CD4-positive, alpha-beta T cell treated with Interleukin-2 at 100 ng/mL for 4 hours (primary cell): Measurements from ENCODE around the gene ADAM12.

Experiments used
- DNase-seq: peaks from one replicate; pipeline ENCODE4 v3.0.0-alpha.2; 2020; ENCODE audit warnings: low spot score

ADAM12 gene

DNA sequence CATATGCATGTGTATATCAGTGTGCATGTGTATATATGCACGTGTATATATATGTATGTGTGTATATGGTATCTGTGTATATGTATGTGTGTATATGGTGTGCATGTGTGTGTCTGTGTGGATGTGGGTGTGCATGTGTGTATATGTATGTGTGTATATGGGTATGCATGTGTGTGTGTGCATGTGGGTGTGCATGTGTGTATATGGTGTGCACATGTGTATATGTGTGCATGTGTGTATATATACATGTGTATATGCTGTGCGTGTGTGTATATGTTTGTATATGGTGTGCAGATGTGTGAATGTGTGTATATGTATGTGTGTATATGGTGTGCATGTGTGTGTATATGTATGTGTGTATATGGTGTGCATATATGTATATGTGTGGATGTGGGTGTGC, 245.2 kb downstream of the ADAM12 start:
- no peak for DNase-seq

DNA sequence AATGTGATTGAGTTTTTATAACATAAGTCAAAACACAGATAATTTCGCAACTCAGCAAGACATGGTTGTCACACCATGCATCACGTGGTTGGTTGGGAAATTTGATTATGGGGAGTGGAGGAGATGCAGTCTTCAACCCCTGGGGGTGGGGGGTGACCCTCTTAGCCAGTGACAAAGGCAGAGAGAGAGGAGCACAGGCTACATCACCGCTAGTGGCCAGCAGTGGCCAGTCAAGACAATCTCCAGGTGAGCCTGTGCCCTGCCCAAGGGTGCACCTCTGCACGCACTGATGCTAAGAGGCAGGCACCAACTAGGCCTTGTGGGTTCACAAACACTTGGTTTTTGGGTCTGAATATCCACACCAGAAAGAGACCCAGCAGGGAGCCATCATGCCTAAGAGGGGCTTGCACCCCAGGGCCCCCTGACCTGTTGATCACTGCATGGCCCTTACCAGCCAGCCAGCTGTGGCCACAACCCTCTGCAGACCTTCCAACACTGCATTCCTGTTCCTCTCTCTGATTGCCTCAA, 247.5 kb downstream of the ADAM12 start:
- no peak for DNase-seq

DNA sequence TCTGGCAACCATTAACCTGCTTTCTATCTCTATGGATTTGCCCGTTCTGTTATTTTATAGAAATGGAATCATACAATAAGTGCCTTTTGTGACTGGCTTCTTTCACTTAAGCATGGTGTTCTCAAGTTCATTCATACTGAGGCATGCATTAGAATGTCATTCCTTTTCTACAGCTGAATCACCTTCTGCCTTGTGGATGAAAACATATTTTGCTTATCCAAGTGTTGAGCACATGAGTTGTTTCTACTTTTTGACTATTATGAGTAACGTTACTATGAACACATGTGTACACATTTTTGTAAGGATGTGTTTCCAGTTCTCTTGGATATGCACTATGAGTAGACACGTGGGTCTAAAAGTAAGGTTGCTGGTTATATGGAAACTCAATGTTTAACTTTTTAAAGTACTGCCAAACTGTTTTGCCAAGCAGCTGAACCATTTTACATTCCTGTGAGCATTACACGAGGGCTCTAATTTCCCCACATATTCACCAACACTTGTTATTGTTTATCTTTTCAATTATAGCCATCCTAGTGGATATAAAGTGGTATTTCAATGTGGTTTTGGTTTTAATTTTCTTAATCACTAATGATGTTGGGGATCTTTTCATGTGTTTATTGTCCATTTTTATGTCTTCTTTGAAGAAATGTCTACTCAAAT, 250.6 kb downstream of the ADAM12 start:
- DNase-seq, result no peak

DNA sequence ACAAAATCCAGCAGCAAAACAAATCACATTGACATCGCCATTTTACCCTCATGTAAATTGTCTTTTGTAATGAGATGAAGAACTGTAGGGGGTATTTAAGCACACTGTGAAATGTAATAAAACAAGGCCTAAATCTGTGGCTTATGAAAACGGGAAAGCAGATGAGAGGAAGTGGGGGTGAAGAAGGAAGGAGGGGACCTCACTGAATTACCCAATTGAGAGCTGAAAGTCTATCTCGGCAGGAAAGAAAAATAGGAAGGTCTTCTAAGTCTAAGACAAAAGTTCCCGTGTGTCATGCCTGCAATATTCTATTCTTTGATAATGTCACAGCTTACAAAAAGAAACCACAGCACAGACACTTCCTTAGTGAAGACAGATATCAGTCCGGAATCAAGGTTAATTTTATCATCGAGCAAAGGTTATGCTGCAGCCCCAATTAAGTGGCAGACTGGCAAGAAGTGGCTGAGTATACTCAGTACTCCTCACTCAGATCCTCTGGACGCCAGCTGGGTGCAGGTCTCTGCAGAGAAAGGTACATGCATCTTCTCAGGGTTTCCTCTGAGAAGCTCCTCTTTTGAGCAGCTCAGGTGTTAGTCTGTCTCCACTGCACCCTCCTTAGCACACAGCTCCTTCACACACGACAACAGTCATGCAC, 252.2 kb downstream of the ADAM12 start:
- no peak for DNase-seq

DNA sequence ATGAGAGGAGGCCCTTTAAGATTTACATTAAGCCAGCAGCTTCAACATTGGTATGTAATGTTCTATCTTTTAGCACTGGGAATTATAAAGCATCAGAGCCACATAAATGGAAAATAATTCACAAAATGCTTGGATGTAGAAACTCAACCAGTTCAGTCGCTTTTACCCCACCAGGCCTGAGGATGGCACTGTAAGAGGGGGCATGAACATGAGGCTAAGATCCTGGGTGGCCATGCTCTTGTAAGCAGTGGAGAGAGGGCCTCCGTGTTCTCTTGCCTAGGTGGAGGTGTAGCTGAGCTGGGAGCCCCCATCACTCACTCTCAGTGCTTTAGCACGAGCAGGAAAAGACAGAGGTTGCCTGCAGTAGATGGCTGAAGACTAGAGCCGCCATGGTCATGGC, 253.1 kb downstream of the ADAM12 start:
- DNase-seq, result no peak

DNA sequence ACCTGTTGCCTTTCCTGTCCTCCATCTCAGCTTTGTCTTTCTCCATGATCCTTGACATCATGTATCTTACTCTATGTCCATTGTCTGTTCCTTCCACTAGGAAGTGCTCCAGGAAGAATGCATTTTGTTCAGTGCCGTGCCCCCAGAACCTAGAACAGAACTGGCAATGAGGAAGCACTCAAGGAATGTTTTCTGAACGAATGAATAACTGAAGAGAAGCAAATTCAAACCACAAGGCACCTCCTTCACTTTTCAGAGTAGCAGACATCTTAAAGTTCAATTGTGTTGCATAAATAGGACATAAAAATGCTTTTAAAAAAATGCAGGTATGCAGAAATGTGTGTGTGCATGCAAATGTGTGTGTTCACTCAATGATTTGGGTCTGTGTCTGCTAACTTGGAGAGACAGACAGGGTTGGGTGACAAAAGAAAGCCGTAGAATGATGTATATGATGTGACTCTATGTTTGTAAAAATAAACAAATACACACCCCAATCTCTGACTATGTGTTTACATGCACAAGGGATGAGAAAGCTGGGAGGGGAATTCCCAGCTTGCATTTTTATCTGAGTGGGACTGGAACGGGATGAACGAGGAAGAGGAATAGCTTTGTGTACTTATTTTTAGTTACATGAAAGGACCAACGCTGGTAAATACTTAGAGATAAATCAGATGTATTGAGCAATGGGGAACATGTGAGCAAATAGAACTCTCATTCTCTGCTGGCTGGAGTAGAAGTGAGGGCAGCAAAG, 254.2 kb downstream of the ADAM12 start:
- no peak for DNase-seq

DNA sequence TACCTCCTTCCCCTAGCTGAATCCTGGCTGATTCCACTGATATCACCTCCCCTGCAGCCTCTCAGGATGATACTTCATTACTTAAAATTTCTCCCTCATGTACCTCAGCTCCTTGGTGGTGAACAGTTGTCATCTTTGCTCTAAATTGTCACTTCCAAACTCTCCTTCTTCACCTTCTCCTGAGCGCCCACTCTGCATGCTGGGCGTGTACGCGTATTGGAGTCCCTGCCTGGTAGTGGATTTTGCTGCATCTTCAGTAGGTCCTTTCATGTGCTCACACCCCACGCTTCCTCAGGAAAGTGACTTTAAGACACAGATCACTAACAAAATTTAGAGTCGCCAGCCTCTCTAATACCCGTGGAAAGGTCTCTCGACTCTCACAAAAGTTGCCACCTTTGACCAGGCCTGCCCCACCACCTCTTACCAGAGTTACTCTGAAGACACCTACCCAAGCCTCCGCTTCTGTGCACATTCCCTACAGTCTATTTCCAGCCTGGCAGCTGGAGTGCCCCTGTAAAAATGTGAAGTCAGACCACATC, 255.1 kb downstream of the ADAM12 start:
- no peak for DNase-seq

DNA sequence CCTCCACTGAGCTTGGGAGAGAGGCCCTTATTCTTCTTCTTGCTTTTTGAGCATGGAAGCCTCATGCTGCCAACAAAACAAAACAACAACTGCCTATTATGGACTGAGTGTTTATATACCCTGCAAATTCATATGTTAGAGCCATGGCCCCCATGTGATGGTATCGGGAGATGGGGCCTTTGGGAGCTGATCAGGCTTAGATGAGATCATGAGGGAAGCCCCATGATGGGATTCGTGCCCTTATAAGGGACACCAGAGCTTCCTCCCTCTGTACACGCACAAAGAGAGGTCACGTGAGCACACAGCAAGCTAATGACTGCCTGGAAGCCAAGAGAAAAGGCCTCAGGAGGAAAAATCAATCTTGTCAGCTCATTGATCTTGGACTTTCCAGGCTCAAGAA, 256.9 kb downstream of the ADAM12 start:
- no peak for DNase-seq

DNA sequence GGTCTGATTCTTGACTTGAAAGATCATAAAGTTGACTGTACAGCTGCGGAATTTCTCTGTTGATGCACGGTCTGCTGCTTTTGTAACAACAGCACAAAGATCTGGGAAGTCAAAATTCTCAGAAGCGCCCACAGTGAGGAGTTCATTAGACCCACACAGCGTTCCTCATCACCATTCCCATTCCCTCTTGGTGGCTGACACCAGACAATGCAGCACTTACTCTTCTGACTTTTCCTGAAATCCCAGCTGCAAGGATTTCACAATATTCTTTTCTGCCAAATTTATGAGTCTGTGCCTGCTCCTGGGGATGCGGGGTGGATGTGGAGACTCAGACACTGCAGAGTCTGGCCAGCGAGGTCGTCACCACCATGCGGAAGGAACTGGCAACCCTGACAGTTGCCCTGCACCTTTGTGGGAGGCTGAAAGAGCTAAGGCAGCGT, 258.0 kb downstream of the ADAM12 start:
- no peak for DNase-seq

DNA sequence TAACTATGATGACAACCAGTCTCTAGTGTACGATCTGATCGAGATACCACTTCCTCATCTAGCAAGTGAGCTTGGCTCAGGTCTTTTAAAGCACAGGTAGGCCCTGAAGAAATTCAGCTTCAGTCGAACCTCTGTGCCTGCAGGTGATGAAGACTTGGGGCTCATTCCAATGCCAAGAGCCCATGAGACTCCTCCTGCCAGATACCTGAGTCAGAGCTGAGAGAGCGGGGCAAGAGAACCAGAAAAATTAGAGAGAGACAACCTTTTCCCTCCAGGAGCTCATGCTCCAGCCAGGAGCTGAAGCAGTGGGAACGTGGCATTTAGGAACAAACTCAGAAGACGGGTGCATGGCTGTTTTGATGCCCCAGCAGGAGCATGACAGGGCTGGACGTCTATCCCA, 259.3 kb downstream of the ADAM12 start:
- no peak for DNase-seq

DNA sequence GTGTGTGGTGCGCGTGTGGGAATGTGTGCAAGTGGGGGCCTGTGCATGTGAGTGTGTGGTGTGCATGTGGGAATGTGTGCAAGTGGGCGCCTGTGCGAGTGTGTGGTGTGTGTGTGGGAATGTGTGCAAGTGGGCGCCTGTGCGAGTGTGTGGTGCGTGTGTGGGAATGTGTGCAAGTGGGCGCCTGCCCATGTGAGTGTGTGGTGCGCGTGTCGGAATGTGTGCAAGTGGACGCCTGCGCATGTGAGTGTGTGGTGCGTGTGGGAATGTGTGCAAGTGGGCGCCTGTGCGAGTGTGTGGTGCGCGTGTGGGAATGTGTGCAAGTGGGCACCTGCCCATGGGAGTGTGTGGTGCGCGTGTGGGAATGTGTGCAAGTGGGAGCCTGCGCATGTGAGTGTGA, 259.7 kb downstream of the ADAM12 start:
- DNase-seq, result no peak

DNA sequence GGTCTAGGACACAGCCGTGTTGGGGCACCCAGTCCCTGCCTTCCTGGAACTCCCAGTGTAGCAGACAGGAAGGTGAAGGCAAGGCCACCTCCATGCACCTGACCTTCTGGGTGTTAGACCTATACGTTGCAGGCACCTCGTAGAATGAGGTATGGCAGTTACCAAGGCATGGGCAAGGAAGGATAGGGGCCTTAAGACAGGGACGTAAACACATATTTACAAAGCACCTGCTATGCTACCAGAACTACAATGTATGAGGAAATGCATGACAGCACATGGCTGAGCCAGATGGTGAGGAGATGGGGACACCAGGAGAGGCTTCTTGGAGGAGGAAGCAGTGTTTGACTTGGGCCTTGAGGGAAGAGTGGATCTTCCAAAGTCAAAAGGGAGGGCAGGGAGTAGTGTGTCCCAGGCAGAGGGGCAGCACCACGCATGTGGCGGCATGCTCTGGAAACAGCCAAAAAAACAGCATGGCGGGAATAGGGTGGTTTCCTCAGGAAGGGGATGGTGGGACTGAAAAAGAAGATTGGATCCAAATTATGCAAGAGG, 260.7 kb downstream of the ADAM12 start:
- no peak for DNase-seq

DNA sequence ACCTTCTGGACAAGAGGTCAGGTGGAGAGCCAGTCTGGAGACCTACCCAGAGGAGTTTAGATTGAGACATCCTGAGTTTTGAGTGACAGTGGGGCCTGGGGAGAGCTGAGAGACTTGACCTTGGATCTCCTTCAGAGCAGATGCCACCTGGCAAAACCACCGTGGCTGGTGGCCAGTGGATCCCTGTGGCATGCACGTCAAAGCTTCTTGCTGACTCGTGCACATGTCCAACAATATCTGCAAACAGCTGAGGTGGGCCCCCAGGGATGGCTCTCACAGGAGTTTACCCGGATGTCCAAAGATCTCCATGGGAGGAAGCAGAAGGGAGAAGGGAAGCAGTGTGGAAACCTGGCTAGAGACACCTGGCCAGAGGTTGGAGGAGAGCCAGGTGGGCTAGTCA, 261.4 kb downstream of the ADAM12 start:
- no peak for DNase-seq

DNA sequence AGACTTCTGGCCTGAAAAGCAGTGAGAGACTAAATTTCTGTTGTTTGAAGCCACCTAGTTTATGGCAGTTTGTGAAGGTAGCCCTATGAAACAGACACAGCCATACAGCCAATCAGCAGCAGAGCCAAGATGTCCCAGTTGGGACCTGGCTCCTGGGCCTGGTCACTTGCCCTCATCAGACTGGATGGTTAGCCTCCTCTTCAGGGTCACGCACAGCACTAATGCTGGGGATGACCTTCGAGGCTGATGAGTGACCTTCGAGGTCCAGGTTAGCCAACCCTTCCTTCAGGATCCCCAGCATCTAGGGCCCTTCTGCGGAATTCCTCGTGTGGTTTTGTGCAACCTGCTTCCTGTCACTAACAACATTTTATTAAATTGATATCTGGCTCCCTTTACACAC, 262.3 kb downstream of the ADAM12 start:
- no peak for DNase-seq

DNA sequence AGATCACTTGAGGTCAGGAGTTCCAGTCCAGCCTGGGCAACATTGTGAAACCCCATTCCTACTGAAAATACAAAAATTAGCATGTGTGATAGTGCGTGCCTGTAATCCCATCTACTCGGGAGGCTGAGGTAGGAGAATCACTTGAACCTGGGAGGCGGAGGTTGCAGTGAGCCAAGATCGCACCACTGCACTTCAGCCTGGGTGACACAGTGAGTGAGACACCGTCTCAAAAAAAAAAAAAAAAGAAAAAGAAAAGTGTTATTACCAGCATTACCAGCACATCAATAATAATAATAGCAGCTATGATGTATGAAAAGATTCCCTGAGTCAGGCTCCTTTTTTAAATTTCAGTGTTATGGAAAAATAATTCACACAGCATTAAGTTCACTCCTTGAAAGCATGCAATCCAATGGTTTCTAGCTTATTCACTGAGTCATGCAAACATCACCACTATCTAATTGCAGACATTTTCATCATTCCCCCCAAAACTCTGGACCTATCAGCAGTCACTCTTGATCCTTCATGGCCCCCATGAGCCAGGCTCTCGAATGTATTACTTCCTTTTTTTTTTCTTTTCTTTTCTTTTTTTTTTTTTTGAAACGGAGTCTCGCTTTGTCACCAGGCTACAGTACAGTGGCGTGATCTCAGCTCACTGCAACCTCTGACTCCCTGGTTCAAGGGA, 263.5 kb downstream of the ADAM12 start:
- no peak for DNase-seq

DNA sequence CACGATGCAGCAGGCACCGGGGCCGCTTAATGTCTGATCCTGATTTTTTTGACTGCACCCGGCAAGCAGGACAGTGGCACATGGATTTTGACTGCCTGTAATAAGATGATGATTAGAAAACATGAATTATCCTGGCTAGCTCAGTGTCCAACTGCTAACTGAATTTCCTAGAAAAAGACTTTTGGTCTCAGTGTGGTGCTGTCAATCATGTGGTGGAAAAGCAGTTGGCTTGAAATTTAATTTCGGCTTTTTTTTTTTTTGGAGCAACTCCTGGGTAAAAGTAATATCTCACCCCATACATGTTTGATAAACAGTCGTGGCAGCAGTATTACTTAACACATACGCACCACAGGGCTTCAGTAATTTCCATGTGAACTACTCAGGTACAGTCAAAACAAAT, 264.2 kb downstream of the ADAM12 start:
- DNase-seq, result no peak

DNA sequence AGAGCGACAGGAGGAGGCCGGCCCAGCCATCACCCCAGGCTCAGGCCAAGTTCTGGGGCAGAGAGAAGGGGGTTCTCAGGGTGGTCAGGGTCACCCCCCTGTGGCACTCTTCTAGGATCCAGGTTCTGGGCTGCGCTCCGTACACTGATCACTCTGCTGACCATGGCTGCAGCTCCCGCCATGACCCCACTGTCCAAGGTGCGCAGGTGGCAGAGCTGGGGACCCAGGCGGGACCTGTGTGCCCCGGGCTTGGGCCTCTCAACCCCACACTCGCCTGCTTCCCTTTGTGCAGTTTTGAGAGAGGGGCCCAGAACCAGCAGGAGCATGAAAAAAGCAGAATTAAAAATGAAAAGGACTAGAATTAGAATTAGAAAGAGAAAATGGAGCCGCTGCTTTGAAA, 264.8 kb downstream of the ADAM12 start:
- DNase-seq, result no peak

DNA sequence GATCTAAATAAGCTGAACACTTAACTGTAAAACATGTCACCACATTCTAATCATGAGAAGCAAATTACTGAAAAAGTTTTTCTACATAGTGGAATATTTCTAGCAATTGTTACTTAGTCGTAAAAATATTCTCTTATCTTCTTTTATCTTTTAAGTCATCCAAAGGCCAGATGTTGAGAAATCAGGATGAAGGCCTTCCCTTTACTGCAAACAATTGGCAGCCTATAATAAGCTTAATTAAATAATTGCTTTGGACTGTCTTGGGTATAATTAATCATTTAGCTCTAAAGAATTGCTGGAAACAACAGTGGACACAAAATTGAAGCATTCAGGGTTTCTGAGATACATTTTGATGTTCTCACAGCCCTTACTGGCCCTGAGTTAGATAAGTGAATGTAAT, 265.4 kb downstream of the ADAM12 start:
- DNase-seq, result no peak

DNA sequence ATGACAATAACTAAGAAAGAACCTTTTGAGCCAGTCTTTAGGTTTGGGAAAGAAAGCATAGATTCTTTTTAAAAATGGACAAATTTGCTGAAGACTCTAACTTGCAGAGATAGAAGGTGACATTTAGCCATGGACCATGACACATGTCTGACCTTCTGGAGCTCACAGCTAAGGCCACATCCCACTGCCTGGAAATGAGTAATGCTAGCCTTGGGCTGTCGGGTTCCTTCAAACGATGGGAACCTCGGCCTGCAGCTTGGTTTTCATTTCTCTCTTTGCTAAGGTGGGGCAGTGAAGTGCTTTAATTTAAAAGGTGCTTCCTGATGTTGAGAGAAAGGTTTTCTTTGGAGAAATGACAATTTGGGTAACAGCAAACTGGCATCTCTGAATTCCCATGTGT, 268.7 kb downstream of the ADAM12 start:
- no peak for DNase-seq

DNA sequence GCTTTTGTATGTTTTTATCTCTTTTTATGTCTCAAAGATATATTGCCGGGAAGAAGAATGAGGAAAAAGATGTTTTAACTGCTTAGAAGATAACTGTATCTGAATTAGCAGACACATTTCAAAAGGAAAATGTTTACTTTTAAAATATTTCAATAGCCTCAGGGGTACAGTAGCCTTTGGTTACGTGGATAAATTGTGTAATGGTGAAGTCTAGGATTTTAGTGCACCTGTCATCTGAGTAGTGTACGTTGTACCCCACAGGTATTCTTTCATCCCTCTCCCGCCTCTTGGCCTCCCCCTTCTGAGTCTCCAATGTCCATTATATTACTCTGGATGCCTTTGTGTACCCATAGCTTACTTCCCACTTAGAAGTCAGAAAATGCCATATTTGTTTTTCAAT, 269.8 kb downstream of the ADAM12 start:
- DNase-seq, result no peak

DNA sequence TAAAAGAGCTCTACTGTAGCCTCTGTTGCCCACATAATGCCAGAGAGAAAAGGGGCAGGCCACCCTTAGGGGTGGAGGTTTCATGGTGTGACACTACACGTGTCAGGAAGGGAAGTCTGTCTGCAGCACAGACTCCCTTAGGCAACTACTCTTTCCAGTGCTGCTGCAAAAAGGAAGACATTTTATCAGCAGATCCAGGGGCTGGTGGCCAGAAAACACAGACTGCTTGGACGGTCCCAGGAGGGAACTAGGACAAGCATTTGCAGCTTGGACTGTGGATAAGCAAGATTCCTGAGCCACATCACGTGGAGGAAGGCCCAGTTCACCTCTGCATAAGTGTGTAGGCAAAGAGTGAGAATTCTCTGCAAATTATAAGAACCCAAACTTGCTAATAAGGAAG, 271.1 kb downstream of the ADAM12 start:
- no peak for DNase-seq

DNA sequence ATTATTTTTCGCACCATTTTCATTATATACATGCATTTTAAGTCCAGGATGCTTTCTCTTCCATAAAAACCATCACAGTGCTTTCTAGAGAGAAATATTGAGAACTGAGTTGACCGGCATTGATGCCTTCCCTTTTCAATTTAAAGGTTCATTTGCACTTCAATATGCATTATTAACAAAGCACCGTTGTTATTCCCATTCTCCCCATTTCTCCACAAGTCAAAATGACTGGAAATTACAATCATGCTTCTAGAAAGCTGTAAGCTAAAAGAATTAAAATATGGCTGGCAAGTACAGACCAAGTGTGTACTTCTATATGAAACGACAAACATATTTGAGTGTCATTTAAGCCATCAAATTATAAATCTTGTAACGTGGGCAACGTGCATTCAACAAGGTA, 272.4 kb downstream of the ADAM12 start:
- no peak for DNase-seq
